Ramos (cell line): Measurements from ENCODE around the gene HTR4.

Experiments
- in situ Hi-C: fragments of 300-500 bp; cut with MboI; formaldehyde crosslinking; loops from one replicate; pipeline ENCODE4 v1.14.3; 2022; ENCODE audit warnings: low sequenced_read_pairs; ENCODE audit not compliant: unreplicated experiment

HTR4 gene

GRCh38 chr5:148665431-148665830 lies 11.1 kb upstream of the HTR4 start:
- in situ Hi-C loops = no loop called here

GRCh38 chr5:148663509-148663908 lies 9.2 kb upstream of the HTR4 start:
- in situ Hi-C loops = no loop called here

GRCh38 chr5:148660346-148660660 lies 6.0 kb upstream of the HTR4 start:
- in situ Hi-C loops = no loop called here

- in situ Hi-C loops = no loop called here
Observed at GRCh38 chr5:148659641-148660345, 5.5 kb upstream of the HTR4 start.

- in situ Hi-C loops = no loop called here
Observed at GRCh38 chr5:148653291-148653835, 964 bp downstream of the HTR4 start.

GRCh38 chr5:148651528-148651927 lies 2.8 kb downstream of the HTR4 start:
- in situ Hi-C loops = no loop called here

GRCh38 chr5:148645527-148645926 lies 8.8 kb downstream of the HTR4 start:
- in situ Hi-C loops = no loop called here

- in situ Hi-C loops = no loop called here
Observed at GRCh38 chr5:148641735-148642134, 12.6 kb downstream of the HTR4 start.

- in situ Hi-C loops = no loop called here
Observed at GRCh38 chr5:148640471-148640870, 13.9 kb downstream of the HTR4 start.

GRCh38 chr5:148639081-148639480 lies 15.2 kb downstream of the HTR4 start:
- in situ Hi-C loops = no loop called here

- in situ Hi-C loops = no loop called here
Observed at GRCh38 chr5:148636353-148636752, 18.0 kb downstream of the HTR4 start.

GRCh38 chr5:148635321-148636083 lies 18.8 kb downstream of the HTR4 start:
- in situ Hi-C loops = no loop called here

GRCh38 chr5:148633067-148633377 lies 21.3 kb downstream of the HTR4 start:
- in situ Hi-C loops = no loop called here

- in situ Hi-C loops = no loop called here
Observed at GRCh38 chr5:148632255-148633066, 21.9 kb downstream of the HTR4 start.

GRCh38 chr5:148626986-148627385 lies 27.3 kb downstream of the HTR4 start:
- in situ Hi-C loops = no loop called here

- in situ Hi-C loops = no loop called here
Observed at GRCh38 chr5:148626081-148626613, 28.2 kb downstream of the HTR4 start.

- in situ Hi-C loops = no loop called here
Observed at GRCh38 chr5:148625250-148625649, 29.1 kb downstream of the HTR4 start.

- in situ Hi-C loops = no loop called here
Observed at GRCh38 chr5:148623741-148624140, 30.6 kb downstream of the HTR4 start.

GRCh38 chr5:148623101-148623500 lies 31.2 kb downstream of the HTR4 start:
- in situ Hi-C loops = no loop called here

GRCh38 chr5:148620696-148621095 lies 33.6 kb downstream of the HTR4 start:
- in situ Hi-C loops = no loop called here

GRCh38 chr5:148620091-148620490 lies 34.2 kb downstream of the HTR4 start:
- in situ Hi-C loops = no loop called here
